Measurements from ENCODE around the gene CHAD.

The CHAD gene

GRCh38 chr17:50481648-50482047 lies 13.0 kb upstream of the CHAD start:
- Histone ChIP-seq H4K12ac (ENCODE audit: low read depth, low read length) (no peak overlapping the region), H2BK12ac (ENCODE audit: low read length) (no peak overlapping the region), H3K27me3 (ENCODE audit: insufficient read depth, low read length) (no peaks in the 10 kb centered on the region), H3K9ac (ENCODE audit: low read length) (no peak overlapping the region), H2BK5ac (ENCODE audit: low read depth, low read length, poor library complexity) (no peak overlapping the region), H3K23ac (ENCODE audit: low read length) (no peak overlapping the region), H3K27ac (ENCODE audit: low read depth, low read length) (no peak overlapping the region), H3K79me2 (ENCODE audit: control insufficient read depth, insufficient read depth, low read length, poor library complexity) (peaks cover 4% of the 10 kb centered on the region), H3K18ac (ENCODE audit: low read length) (no peak overlapping the region), H2AFZ (ENCODE audit: insufficient read depth, low read length, poor library complexity) (no peak overlapping the region), H3K79me1 (ENCODE audit: low read length) (peaks cover 1% of the 10 kb centered on the region), H3K4ac (ENCODE audit: low read depth, low read length) (no peak overlapping the region), H3K36me3 (ENCODE audit: control insufficient read depth in 1 of 2, insufficient read depth in 2 of 2, low read length in 2 of 2) (peaks cover 21 to 23% of the 10 kb centered on the region in 2 experiments), H3K14ac (ENCODE audit: low read length) (no peak overlapping the region), H3K4me2 (ENCODE audit: low read length) (no peak overlapping the region), H4K91ac (ENCODE audit: low read depth, low read length) (no peak overlapping the region), H3K9me3 (ENCODE audit: insufficient read depth, low read depth, low read length) (no peaks in the 10 kb centered on the region), H2BK120ac (ENCODE audit: insufficient read depth, low read length, poor library complexity) (no peak overlapping the region), H2AK5ac (ENCODE audit: low read length) (no peak overlapping the region), H4K8ac (ENCODE audit: low read depth, low read length) (no peak overlapping the region), H3K4me1 (ENCODE audit: control insufficient read depth in 1 of 2, insufficient read depth in 2 of 2, low read length in 2 of 2) (peaks cover 4 to 9% of the 10 kb centered on the region in 2 experiments), H3K4me3 (ENCODE audit: low read depth, low read length) (no peak overlapping the region)
- DNase-seq, result no peak
- WGBS (ENCODE audit: extremely low coverage, insufficient coverage, insufficient read length), result no CpG with 5 or more reads among the region's 4 CpGs

- H3K4ac ChIP-seq (ENCODE audit: low read depth, low read length), result no peak overlapping the region
- no peaks in the 10 kb centered on the region for H3K27me3 ChIP-seq (ENCODE audit: insufficient read depth, low read length)
- H3K79me1 ChIP-seq (ENCODE audit: low read length), result peaks cover 1% of the 10 kb centered on the region
- no peak overlapping the region for H3K4me2 ChIP-seq (ENCODE audit: low read length)
- H3K4me3 ChIP-seq (ENCODE audit: low read depth, low read length), result no peak overlapping the region
- no peak overlapping the region for H3K14ac ChIP-seq (ENCODE audit: low read length)
- no peak overlapping the region for H2BK120ac ChIP-seq (ENCODE audit: insufficient read depth, low read length, poor library complexity)
- peaks cover 21 to 23% of the 10 kb centered on the region in 2 experiments for H3K36me3 ChIP-seq (ENCODE audit: control insufficient read depth in 1 of 2, insufficient read depth in 2 of 2, low read length in 2 of 2)
- no peak overlapping the region for H4K91ac ChIP-seq (ENCODE audit: low read depth, low read length)
- no peak overlapping the region for H4K8ac ChIP-seq (ENCODE audit: low read depth, low read length)
- H3K4me1 ChIP-seq (ENCODE audit: control insufficient read depth in 1 of 2, insufficient read depth in 2 of 2, low read length in 2 of 2), result peaks cover 4 to 9% of the 10 kb centered on the region in 2 experiments
- no peak overlapping the region for H3K18ac ChIP-seq (ENCODE audit: low read length)
- H3K27ac ChIP-seq (ENCODE audit: low read depth, low read length), result no peak overlapping the region
- no peak overlapping the region for H3K9ac ChIP-seq (ENCODE audit: low read length)
- no CpG with 5 or more reads among the region's 2 CpGs for WGBS (ENCODE audit: extremely low coverage, insufficient coverage, insufficient read length)
- no peak overlapping the region for H2AK5ac ChIP-seq (ENCODE audit: low read length)
- H2BK5ac ChIP-seq (ENCODE audit: low read depth, low read length, poor library complexity), result no peak overlapping the region
- no peak for DNase-seq
- H3K23ac ChIP-seq (ENCODE audit: low read length), result no peak overlapping the region
- no peak overlapping the region for H4K12ac ChIP-seq (ENCODE audit: low read depth, low read length)
- H3K79me2 ChIP-seq (ENCODE audit: control insufficient read depth, insufficient read depth, low read length, poor library complexity), result peaks cover 4% of the 10 kb centered on the region
- H3K9me3 ChIP-seq (ENCODE audit: insufficient read depth, low read depth, low read length), result no peaks in the 10 kb centered on the region
- H2BK12ac ChIP-seq (ENCODE audit: low read length), result no peak overlapping the region
- H2AFZ ChIP-seq (ENCODE audit: insufficient read depth, low read length, poor library complexity), result no peak overlapping the region
These were observed 12.3 kb upstream of the CHAD start for GRCh38 chr17:50480854-50481490.

DNA sequence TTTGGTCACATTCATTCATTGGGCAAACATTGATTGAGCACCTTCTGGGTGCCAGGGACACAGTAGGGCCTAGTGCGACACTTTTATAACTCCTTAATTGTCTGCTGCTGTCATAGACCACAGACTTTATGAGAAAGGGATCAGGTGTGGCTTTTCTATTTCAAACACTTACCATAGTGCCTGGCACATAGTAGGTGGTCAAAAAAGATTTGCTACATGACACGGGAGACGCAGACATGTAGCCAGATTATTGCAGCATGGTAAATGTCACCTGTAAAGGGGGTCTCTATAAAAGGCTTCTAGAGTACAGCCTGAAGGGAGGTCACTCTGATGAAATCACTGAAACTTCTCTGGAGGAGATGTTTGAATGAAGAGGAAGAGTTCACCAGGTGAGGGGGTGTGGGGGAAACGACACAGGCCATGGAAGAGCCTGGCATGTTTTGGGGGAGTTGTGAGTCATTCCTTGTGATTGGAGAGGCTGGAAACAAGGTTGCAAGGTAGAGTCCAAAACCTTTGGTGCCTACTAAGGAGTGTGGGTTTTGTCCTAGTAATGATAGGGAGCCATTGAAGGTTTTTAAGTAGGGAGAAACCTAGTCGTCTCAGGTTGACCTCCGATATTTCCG lies 11.6 kb upstream of the CHAD start:
- no peak overlapping the region for H2BK12ac ChIP-seq (ENCODE audit: low read length)
- H3K4me1 ChIP-seq (ENCODE audit: control insufficient read depth in 1 of 2, insufficient read depth in 2 of 2, low read length in 2 of 2), result peaks cover 4 to 9% of the 10 kb centered on the region in 2 experiments
- no peak overlapping the region for H3K18ac ChIP-seq (ENCODE audit: low read length)
- no peak overlapping the region for H2AFZ ChIP-seq (ENCODE audit: insufficient read depth, low read length, poor library complexity)
- no peaks in the 10 kb centered on the region for H3K27me3 ChIP-seq (ENCODE audit: insufficient read depth, low read length)
- peaks cover 4% of the 10 kb centered on the region for H3K79me2 ChIP-seq (ENCODE audit: control insufficient read depth, insufficient read depth, low read length, poor library complexity)
- DNase-seq, result no peak
- H3K14ac ChIP-seq (ENCODE audit: low read length), result no peak overlapping the region
- no peak overlapping the region for H4K12ac ChIP-seq (ENCODE audit: low read depth, low read length)
- no peak overlapping the region for H2BK5ac ChIP-seq (ENCODE audit: low read depth, low read length, poor library complexity)
- no peak overlapping the region for H3K4ac ChIP-seq (ENCODE audit: low read depth, low read length)
- H3K23ac ChIP-seq (ENCODE audit: low read length), result no peak overlapping the region
- no peak overlapping the region for H2AK5ac ChIP-seq (ENCODE audit: low read length)
- H4K91ac ChIP-seq (ENCODE audit: low read depth, low read length), result no peak overlapping the region
- peak overlapping the region; percentile 39 for H3K9ac ChIP-seq (ENCODE audit: low read length)
- peaks cover 1% of the 10 kb centered on the region for H3K79me1 ChIP-seq (ENCODE audit: low read length)
- WGBS (ENCODE audit: extremely low coverage, insufficient coverage, insufficient read length), result no CpG with 5 or more reads among the region's 7 CpGs
- no peak overlapping the region for H3K27ac ChIP-seq (ENCODE audit: low read depth, low read length)
- H3K9me3 ChIP-seq (ENCODE audit: insufficient read depth, low read depth, low read length), result no peaks in the 10 kb centered on the region
- H3K4me2 ChIP-seq (ENCODE audit: low read length), result no peak overlapping the region
- peaks cover 22 to 23% of the 10 kb centered on the region in 2 experiments for H3K36me3 ChIP-seq (ENCODE audit: control insufficient read depth in 1 of 2, insufficient read depth in 2 of 2, low read length in 2 of 2)
- no peak overlapping the region for H3K4me3 ChIP-seq (ENCODE audit: low read depth, low read length)
- H4K8ac ChIP-seq (ENCODE audit: low read depth, low read length), result no peak overlapping the region
- H2BK120ac ChIP-seq (ENCODE audit: insufficient read depth, low read length, poor library complexity), result no peak overlapping the region

DNA sequence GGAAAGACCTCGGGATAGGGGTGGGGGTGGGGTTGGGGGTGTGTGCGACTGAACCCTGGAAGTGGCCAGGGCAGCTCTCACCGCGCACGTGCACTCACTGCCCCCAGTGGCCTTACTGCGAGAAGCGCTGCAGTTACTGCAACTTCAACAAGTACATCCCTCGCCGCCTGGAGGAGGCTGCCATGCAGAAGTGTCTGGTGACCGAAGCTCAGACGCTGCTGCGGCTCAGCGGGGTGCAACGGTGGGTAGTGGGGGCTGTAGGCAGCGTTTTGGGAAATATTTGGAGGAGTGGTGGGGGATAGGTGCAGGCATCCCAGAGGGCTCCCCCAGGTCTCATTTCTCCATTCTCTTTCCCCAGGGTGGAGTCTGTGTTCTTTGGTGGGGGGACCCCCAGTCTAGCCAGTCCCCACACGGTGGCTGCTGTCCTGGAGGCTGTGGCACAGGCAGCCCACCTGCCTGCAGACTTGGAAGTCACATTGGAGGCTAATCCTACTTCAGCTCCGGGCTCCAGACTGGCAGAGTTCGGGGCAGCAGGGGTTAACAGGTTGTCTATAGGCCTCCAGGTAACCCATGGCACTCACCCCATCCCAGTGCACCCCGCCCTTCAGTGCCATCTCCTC lies 11.0 kb upstream of the CHAD start:
- H3K27me3 ChIP-seq (ENCODE audit: insufficient read depth, low read length), result no peaks in the 10 kb centered on the region
- no peak overlapping the region for H2BK12ac ChIP-seq (ENCODE audit: low read length)
- no peaks in the 10 kb centered on the region for H3K9me3 ChIP-seq (ENCODE audit: insufficient read depth, low read depth, low read length)
- no CpG with 5 or more reads among the region's 19 CpGs for WGBS (ENCODE audit: extremely low coverage, insufficient coverage, insufficient read length)
- H3K27ac ChIP-seq (ENCODE audit: low read depth, low read length), result no peak overlapping the region
- no peak overlapping the region for H4K8ac ChIP-seq (ENCODE audit: low read depth, low read length)
- H3K79me1 ChIP-seq (ENCODE audit: low read length), result peaks cover 1% of the 10 kb centered on the region
- peaks cover 4% of the 10 kb centered on the region for H3K79me2 ChIP-seq (ENCODE audit: control insufficient read depth, insufficient read depth, low read length, poor library complexity)
- no peak overlapping the region for H2AK5ac ChIP-seq (ENCODE audit: low read length)
- no peak overlapping the region for H3K18ac ChIP-seq (ENCODE audit: low read length)
- no peak overlapping the region for H3K4ac ChIP-seq (ENCODE audit: low read depth, low read length)
- H3K4me2 ChIP-seq (ENCODE audit: low read length), result peak overlapping the region; percentile 99
- H3K36me3 ChIP-seq (ENCODE audit: control insufficient read depth in 1 of 2, insufficient read depth in 2 of 2, low read length in 2 of 2), result peaks cover 20 to 21% of the 10 kb centered on the region in 2 experiments
- H2BK120ac ChIP-seq (ENCODE audit: insufficient read depth, low read length, poor library complexity), result no peak overlapping the region
- no peak overlapping the region for H4K12ac ChIP-seq (ENCODE audit: low read depth, low read length)
- H3K9ac ChIP-seq (ENCODE audit: low read length), result no peak overlapping the region
- H3K4me1 ChIP-seq (ENCODE audit: control insufficient read depth in 1 of 2, insufficient read depth in 2 of 2, low read length in 2 of 2), result peaks cover 4 to 9% of the 10 kb centered on the region in 2 experiments
- peak overlapping the region; percentile 42 for H2AFZ ChIP-seq (ENCODE audit: insufficient read depth, low read length, poor library complexity)
- H2BK5ac ChIP-seq (ENCODE audit: low read depth, low read length, poor library complexity), result no peak overlapping the region
- no peak overlapping the region for H4K91ac ChIP-seq (ENCODE audit: low read depth, low read length)
- H3K23ac ChIP-seq (ENCODE audit: low read length), result no peak overlapping the region
- DNase-seq, result peak; percentile 70 to 77
- no peak overlapping the region for H3K14ac ChIP-seq (ENCODE audit: low read length)
- H3K4me3 ChIP-seq (ENCODE audit: low read depth, low read length), result peak overlapping the region; percentile 38

All from trophoblast cell (in vitro differentiated cells and primary cell).